NCI-H128 (cell line): ENCODE results near the gene VPS33A.
A peak's percentile ranks its signal among the peaks of the same experiment; 100 is the strongest.
"Not testable (repeated sequence)": the region's sequence is repeated elsewhere in the genome, so short reads cannot be mapped to it uniquely, and the experiment has no call there.

Experiments used
- DNase-seq: peaks from one replicate; lab custom pipeline; 2025; ENCODE audit not compliant: unreplicated experiment; lab: John Stamatoyannopoulos, UW

Gene VPS33A

DNA sequence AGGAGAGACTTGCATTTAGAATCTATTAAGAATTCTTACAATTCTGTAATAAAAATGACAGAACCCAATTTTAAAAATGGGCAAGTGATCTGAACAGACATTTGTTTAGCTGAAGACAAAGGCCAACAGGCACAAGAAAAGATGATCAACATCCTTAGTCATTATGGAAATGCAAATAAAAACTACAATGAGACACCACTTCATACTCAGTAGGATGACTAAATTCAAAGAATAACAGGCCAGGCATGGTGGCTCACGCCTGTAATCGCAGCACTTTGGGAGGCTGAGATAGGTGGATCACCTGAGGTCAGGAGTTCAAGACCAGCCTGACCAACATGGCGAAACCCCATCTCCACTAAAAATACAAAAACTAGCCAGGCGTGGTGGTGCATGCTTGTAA is 7.8 kb downstream of the VPS33A start:
- not testable (repeated sequence) for DNase-seq

DNA sequence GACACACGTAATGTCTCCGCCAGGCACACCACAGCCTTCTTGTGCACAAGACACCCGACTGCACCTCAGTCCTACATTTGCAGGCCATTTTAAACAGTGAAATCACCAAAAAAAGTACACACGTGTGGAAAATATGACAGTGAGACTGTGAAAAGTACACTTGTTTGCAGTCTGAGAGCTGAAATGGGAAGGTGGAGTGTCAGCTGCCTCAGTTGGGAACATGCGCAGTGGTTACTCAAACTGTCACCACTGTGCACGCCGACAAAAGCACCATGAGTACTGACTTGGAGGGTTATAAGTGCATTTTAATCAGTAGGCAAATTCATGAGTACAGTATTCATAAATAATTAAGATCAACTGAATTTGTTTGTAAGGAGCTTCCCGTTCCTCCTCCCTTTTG is 15.8 kb downstream of the VPS33A start:
- no peak for DNase-seq

DNA sequence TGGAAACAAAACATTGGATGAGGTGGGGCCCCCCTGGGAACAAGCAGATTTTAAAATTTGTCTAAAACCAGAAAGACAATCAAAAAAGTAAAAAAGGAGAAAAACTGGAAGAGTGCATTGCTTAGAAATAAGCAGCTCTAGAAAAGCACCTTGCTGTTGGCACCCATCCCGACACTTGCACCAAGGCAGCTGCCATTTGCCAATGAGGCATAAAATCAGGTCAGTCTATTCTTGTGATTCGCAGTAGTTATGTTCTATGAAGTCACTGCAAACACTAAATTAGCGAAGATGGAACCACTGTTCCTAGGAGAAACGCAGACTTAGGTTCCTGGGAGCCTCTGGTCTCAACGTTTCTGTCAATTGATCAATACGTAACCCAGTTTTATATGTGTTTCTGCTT is 16.2 kb downstream of the VPS33A start:
- no peak for DNase-seq

DNA sequence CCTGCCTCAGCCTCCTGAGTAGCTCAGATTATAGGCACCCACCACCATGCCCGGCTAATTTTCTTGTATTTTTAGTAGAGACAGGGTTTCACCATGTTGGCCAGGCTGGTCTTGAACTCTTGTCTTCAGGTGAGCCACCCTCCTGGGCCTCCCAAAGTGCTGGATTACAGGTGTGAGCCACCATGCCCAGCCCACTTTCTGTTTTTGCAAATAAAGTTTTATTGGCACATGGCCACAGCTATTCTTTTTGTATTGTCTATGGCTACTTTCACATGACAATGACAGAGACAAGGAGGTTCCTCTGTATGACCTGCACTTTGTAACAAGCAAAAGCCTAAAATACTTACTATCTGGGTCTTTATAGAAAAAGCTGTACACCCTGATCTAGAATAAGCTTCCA is 20.7 kb downstream of the VPS33A start:
- no peak for DNase-seq

DNA sequence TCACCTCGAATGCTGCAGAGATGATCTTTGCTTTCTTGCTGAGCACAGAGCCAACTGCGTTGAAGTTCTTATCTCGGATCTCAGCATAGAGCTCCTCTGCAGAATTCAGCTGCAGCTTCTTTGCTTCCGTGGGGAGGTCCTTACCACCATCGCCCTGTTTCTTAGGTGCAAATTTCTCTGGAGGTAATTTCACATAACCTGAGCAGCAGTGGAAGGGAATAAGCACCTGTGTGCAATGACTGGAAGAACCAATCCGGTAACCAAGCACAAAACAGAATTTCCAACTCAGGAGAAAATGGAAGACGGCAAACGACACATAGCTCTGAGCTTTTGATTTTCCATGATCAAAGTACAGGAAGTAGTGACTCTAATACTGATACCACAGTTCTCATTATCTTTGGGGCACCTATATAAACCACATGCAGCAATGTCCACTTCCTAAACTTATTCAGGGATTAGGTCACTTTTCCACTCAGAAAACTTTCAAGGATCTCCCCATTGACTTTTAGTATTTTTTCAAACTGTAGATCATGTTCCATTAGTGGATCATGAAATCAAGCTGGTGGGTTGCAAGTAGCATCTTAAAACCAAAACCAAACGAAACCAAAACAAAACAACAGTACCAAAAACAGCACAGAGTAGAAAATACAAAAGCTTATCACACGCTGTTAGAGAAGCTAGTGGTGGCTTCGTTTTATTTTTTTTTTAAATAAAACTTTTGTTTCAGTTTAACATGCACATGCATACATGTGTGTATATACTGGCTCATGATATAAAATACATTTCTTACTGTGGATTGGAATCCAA is 21.5 kb downstream of the VPS33A start:
- no peak for DNase-seq

DNA sequence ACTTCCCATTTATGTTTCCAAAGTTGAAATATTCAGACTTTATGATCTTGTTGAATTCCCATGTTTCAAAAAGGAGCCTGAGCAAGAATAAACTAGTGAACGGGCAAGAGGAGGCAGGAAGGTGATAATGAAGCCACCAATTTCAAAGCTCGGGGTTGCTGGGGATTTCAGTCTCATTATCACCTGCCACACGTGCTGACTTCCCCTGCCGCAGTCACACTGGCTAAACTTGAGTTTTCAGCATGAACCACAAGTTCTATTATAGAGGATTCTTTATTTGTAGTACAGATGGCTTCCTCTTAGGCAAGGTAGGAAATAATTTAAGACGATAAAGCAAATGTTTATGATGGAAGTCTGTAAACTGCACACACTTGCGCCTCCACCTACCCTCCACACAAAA is 22.3 kb downstream of the VPS33A start:
- DNase-seq = no peak

DNA sequence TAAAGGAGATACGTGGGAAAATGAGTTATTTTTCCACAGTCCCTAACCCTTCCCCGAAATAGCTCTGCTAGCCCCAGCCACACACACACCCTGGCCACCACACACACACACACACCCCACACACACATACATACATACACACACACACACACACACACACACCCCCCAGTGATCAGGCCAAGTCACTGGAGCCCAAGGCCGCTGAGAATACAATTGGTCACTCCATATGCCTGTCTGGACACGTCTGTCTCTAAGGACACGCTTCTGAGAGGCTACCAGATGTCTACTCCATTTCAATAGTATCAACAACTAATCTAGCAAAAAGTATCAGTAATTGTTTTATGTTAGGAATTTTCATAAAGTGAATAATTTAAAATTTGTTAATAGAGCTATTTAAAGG is 27.4 kb downstream of the VPS33A start:
- no peak for DNase-seq

DNA sequence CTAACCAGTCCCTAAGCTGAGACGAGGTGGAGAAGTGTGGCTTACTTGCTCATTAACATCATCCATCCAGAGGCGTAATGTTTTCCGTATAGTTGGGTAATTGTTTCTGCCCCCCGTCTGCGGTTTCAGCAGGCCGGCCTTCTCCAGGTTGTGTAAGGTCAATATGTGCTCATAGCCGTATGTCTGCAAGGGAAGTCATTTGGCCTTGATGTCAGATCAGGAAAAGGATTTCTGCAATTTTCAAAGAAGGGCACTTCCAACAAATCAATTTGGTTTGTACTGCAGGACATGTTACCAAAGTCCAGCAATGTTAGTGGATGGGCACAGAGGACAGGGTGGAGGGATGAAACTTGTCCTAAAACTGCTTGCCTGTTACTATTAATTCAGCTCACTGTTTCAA is 30.6 kb downstream of the VPS33A start:
- DNase-seq = no peak

DNA sequence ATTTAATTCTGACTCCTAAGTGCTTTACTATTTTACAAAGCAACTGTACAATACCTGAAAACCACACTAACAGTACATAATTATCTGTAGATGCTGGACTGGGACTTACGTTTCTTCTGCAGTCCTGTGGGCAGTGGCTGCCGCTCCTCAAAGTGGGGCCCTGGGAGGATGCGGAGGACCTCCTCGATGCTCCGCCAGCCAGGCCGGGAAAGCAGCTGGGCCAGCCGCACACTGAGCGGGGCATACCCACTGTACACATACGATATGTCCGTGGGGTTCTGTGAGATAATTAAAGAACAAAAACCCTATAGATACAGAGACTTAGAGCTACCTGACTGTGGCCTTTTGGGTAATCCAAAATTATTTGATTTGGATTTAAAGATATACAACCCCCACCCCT is 33.6 kb downstream of the VPS33A start:
- DNase-seq = no peak

DNA sequence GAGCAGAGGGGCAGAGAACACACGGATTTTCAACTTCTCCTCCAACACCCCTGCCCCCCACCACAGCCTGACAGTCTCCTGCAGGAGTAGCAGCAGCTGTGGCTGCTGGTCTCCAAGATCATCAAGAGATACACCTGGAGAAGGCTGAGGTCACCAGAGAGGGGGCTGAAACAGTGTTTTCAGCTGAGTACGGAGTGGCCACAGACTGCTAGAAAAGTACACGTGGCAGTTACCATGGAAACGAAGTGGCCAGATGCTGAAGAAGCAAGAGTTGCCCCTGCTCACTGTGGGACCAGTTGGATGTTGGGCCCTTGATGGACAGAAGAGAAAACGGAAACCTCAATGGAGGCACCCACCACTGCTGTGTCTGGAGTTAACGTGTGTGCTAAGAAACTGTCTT is 35.5 kb downstream of the VPS33A start:
- no peak for DNase-seq

DNA sequence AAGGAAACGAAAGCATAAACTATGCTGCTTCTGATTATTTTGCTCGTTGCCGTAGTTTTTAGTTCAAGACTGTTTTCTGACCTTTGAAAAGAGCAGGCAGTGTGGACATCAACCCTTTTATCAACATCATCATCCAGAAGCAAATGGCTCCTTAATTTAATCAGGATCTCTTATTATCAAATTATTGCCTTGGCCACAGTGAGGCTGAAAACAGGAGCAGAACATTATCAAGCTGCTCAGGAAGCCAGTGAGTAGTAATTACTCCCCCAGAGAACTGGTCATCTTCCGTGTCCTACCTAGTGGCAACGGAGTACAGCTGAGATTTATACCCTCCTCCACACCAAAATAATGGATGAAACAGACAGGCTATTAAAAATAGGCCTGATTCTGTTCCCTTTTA is 38.2 kb downstream of the VPS33A start:
- no peak for DNase-seq

DNA sequence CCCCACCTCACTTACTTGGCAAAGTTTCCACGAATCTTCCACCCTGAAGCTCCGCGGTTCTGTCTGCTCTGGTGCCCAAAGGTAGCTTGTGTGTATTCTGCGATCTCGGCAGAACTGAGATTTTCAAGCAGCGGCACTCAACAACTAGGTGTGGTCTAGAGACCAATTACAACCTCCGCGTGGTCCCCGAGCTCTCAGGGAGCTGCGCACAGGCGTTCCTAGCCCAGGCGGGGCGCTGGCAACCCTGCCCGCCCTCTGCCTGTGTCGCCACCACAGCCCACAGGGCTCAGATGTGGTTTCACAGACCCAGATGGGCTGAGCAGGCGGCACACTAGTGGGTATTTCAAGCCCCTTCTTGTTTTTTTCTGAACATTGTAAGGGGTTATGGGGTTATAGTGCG is 39.0 kb downstream of the VPS33A start:
- peak; percentile 29 for DNase-seq

DNA sequence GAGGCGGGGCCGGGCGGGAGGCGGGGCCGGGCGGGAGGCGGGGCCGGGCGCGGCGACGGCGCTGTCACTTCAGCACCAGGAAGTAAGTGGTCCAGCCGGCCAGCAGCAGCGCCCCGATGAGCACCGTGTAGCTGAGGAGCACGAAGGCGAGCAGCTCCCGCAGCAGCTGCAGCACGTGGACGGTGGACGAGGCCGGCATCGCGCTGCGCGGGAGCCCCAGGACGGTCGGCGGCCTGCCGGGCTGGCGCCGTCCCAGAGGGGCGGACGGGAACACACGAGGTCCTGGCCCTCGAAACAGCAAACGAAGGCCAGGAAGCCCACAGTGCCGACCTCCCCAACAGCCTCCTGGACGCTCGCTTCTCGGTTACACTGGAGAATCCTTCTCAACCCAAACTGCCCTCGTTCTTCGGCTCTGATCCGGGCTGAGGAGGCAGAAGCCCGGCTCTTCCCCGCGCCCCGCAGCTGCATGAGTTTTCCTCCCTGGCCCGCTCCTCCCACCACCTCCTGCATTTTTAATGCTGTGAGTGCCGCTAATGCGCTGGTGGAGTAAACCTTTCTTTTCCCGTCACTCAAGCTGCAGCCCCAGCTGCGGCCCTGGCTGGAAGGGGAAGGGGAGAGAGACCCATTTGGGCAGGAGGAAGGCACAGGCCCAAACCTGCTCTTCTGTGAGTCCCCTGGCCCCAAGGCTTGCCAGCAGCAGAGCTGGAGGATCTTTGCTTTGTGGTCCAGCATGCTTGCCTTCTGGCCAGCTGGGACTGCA is 39.7 kb downstream of the VPS33A start:
- DNase-seq = no peak

DNA sequence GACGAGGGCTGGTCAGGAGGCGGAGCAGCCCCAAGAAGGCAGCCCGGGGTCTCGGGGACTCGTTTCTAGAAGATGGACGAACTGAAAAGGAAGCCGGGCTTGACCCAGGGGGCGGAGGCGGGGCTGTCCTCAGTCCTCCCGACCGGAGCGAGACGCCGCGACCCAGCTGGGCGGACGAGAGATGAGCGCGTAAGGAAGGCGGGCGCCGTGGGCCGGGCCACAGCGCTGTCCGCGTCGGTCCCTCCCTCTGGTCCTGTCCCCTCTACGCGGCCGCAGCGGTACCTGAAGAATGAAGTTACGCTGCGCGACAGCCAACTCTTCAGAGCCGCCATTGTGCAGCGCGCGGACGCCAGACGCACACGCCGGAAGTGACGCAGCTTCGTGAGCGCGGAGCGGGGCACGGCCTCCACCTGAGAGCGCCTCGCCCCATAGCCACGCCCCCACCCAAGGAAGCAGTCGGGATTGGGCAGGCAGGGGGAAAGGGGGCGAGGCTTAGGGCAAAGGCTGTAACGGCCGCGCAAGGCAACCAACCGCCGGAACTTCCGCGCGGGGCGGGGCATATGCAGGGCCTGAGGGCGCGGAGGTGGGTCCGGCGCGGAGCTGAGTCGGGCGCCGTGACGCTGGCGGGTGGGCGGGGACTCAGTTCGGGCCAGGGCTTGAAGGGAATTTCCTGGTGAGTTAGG is 40.5 kb downstream of the VPS33A start, which contains the start of gene DIABLO:
DIABLO (minus strand) TSS at position 370 of the 683 bp plus-strand sequence; CDS start at position 332, 38 bp downstream.
- DNase-seq = peak; percentile 98

DNA sequence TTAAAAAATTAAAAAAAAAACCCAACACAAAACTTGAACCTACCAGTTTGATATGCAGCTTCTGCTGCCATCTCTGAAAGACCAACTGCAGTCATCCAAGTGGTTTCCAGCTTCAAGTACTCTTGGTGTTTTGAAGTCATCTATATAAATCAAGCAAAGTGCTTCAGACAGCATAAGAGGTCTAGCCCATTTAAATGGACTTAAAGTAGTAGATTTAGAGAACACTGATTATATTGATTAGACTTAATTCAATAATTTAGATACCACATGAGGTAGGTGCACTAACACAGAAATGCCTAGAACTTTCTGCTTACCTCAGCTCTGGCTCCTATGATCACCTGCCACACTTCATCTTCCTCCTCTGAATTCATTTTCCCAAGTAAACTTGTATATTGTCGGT is 49.8 kb downstream of the VPS33A start:
- DNase-seq = no peak

DNA sequence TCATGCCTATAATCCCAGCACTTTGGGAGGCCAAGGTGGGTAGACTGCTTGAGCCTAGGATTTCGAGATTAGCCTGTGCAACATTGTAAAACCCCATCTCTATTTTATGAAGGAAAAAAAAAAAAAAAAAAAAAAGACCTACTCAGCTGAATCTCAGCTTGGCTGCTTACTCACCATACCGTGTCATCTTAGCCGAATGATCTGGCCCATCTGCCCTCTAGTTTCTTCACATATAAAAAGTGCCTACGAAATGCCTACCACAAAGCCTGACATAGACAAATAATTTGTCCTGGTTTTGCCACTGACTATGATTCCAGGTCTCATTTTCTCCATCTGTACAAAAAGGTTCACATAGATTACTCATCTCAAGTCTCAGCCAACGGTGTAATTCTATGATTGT is 50.5 kb downstream of the VPS33A start:
- no peak for DNase-seq

DNA sequence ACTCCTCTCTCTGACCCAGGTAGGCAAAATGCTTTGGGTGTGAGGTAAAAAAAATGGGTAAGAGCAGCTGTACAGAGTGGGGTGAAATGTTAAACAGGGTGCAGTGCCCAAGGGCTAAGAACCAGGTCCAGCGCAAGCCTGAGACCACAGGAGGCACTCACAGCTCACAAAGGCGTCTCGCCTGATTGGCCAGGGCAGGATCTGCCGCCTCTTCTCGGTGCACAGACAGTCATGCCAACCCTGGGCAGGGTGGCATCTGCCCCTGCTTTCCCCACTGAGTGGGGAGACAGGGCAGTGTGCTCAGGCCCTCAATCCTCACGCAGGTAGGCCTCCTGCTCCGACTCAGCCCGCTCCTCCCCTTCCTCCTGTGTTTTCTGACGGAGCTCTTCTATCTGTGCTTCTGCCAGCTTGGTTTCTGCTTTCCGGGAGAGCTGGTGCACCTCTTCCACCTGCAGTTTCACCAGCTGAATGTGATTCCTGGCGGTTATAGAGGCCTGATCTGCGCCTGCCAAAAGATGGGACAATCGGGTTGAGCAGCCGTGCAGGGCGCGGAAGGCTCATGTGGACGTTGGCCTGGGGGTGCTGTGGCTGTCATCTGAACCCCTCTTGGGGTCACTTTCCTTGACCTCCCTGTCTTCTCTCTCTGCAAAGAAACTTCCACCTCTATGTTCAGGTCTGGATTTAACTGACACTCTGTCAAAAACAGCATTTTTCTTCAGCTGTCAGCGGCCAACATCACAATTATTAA is 58.0 kb downstream of the VPS33A start:
- no peak for DNase-seq

DNA sequence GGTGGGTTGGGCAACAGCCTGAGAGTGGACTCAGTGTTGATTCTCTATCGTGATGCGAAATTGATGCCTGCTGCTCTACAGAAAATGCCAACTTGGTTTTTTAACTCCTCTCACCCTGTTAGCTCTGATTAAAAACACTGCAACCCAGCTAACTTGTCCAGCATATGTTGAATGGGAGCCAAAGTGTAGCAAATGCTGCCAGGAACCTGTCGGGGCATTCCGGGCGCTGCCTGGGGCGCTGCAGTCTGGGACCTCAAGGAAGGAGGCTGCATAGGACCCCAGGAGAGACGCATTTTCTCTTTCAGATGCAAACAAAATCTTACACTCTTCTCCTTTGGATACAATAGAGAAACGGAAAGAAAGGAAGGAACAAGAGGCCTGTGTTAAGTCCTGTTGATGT is 58.9 kb downstream of the VPS33A start:
- DNase-seq = no peak

DNA sequence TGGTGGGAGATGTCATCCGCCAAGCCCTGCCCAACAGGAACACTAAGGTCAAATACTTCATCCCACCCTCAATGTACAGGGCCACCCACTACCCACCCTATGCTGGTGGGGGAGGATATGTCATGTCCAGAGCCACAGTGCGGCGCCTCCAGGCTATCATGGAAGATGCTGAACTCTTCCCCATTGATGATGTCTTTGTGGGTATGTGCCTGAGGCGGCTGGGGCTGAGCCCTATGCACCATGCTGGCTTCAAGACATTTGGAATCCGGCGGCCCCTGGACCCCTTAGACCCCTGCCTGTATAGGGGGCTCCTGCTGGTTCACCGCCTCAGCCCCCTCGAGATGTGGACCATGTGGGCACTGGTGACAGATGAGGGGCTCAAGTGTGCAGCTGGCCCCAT is 59.3 kb downstream of the VPS33A start:
- no peak for DNase-seq

DNA sequence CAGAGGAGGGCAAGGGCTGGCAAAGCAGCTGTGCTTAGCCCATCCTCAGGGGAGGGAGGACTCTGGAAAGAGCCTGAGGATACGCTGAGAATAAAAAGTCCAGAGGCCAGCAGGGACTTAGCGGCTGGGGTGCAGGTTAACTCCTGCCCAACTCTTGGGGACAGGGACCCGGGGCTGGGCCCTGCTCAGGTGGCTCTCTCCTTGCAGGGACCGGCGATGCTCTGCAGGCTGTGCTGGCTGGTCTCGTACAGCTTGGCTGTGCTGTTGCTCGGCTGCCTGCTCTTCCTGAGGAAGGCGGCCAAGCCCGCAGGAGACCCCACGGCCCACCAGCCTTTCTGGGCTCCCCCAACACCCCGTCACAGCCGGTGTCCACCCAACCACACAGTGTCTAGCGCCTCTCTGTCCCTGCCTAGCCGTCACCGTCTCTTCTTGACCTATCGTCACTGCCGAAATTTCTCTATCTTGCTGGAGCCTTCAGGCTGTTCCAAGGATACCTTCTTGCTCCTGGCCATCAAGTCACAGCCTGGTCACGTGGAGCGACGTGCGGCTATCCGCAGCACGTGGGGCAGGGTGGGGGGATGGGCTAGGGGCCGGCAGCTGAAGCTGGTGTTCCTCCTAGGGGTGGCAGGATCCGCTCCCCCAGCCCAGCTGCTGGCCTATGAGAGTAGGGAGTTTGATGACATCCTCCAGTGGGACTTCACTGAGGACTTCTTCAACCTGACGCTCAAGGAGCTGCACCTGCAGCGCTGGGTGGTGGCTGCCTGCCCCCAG is 60.0 kb downstream of the VPS33A start:
- DNase-seq = no peak
